Activated CD4-positive, alpha-beta T cell treated with anti-CD3 and anti-CD28 coated beads, Interleukin-2, Interleukin-6, amounts not matched to agents 100 ng/mL and 50 ng/mL, durations not matched to agents 16 hours and 8 hours (primary cell): ENCODE data around the gene FAM193B.
"Not testable (repeated sequence)": the region's sequence is repeated elsewhere in the genome, so short reads cannot be mapped to it uniquely, and the experiment has no call there.

Source experiments
- DNase-seq: peaks from one replicate; pipeline ENCODE4 v3.0.0-alpha.2; 2020

The FAM193B gene

GRCh38 chr5:177536386-177536785 is 18.0 kb downstream of the FAM193B start:
- DNase-seq, result no peak

- DNase-seq, result no peak
These were observed 19.2 kb downstream of the FAM193B start for GRCh38 chr5:177535125-177535524.

GRCh38 chr5:177534433-177534832 is 19.9 kb downstream of the FAM193B start:
- DNase-seq, result not testable (repeated sequence)

GRCh38 chr5:177531209-177531940 is 23.0 kb downstream of the FAM193B start:
- DNase-seq, result no peak

GRCh38 chr5:177530638-177531037 is 23.7 kb downstream of the FAM193B start:
- no peak for DNase-seq

GRCh38 chr5:177529247-177530203 is 24.8 kb downstream of the FAM193B start:
- DNase-seq, result no peak

GRCh38 chr5:177528631-177529030 is 25.7 kb downstream of the FAM193B start:
- no peak for DNase-seq

- DNase-seq, result no peak
These were observed 26.8 kb downstream of the FAM193B start for GRCh38 chr5:177527595-177527994.

GRCh38 chr5:177526791-177527190 is 27.6 kb downstream of the FAM193B start:
- no peak for DNase-seq

- no peak for DNase-seq
These were observed 28.2 kb downstream of the FAM193B start for GRCh38 chr5:177526191-177526590.

- no peak for DNase-seq
These were observed 29.3 kb downstream of the FAM193B start for GRCh38 chr5:177524941-177525655.

- DNase-seq, result no peak
These were observed 29.8 kb downstream of the FAM193B start for GRCh38 chr5:177524539-177524900.

GRCh38 chr5:177523711-177524538 is 30.4 kb downstream of the FAM193B start:
- no peak for DNase-seq

GRCh38 chr5:177520916-177521513 is 33.3 kb downstream of the FAM193B start:
- DNase-seq, result no peak

GRCh38 chr5:177520271-177520670 is 34.1 kb downstream of the FAM193B start:
- no peak for DNase-seq

GRCh38 chr5:177519463-177520235 is 34.7 kb downstream of the FAM193B start:
- no peak for DNase-seq

- DNase-seq, result peak; percentile 98
These were observed 37.5 kb downstream of the FAM193B start, which contains the start of gene DDX41 for GRCh38 chr5:177516601-177517568. Gene DDX41 (minus strand): TSS chr5:177516961. CDS start chr5:177516945, 16 bp downstream.

GRCh38 chr5:177515580-177515979 is 38.8 kb downstream of the FAM193B start:
- no peak for DNase-seq

- DNase-seq, result no peak
These were observed 39.8 kb downstream of the FAM193B start for GRCh38 chr5:177514541-177514940.

GRCh38 chr5:177513500-177513899 is 40.9 kb downstream of the FAM193B start:
- DNase-seq, result no peak
